BJ (cell line): Measurements from ENCODE around the gene PLCH2. TPM values are rescaled to one million over a fixed set of nuclear protein-coding genes. Genes with fewer than 3 reads are reported as not detected.

Experiments used
- CTCF ChIA-PET: fragments of 350-600 bp; formaldehyde crosslinking; extraction: SDS; loops from one replicate; lab custom pipeline; 2021; ENCODE audit warnings: antibody characterized with exemption, inconsistent platforms; lab: Yijun Ruan, JAX
- POLR2A ChIA-PET: fragments of 300-600 bp; sonication (Branson Sonifier 250); formaldehyde crosslinking; extraction: SDS; loops from one replicate; lab custom pipeline; 2021; ENCODE audit warnings: antibody characterized with exemption; lab: Charles Lee
- DNase-seq: peaks from one replicate; pipeline ENCODE4 v3.0.0-alpha.2; 2011; ENCODE audit warnings: low read depth
- H3K27me3 ChIP-seq: 2 replicates; pipeline ENCODE4 v1.6.0; 2011; ENCODE audit warnings: low read length; ENCODE audit not compliant: control insufficient read depth, insufficient read depth
- H3K36me3 ChIP-seq: 2 replicates; pipeline ENCODE4 v1.5.1; 2011; ENCODE audit warnings: low read length; ENCODE audit not compliant: control insufficient read depth, insufficient read depth
- H3K4me3 ChIP-seq: 2 replicates; pipeline ENCODE4 v1.5.1; 2011; ENCODE audit warnings: low read depth, mild to moderate bottlenecking, control low read depth, low read length
- polyA plus RNA-seq: library from polyadenylated mRNA; depleted of rRNA; stranded (reverse); fragments of >200 nt; gene quantifications from 2 replicates; pipeline ENCODE4 v1.2.3, GENCODE V29; 2011
- TF ChIP-seq, protein P1 (sequence below): IDR thresholded peaks from 2 replicates; pipeline ENCODE4 v1.5.1; 2011; ENCODE audit warnings: low read depth, mild to moderate bottlenecking, control low read depth, inconsistent platforms, low read length, moderate library complexity; ENCODE audit not compliant: insufficient read depth

Gene PLCH2
- polyA plus RNA-seq, 1 experiment = 0.06 TPM

- Histone ChIP-seq H3K36me3 (no peaks in the 10 kb centered on the region), H3K4me3 (no peak overlapping the region), H3K27me3 (peaks cover 13% of the 10 kb centered on the region)
- no peak for DNase-seq
- ChIA-PET POLR2A (no interaction called here), CTCF (interaction anchor here (1.2 kb wide), 1 partner anchor 106 kb away, joined by 3 read pairs; no protein-coding TSS in a partner anchor)
- TF ChIP-seq, protein P1, sequence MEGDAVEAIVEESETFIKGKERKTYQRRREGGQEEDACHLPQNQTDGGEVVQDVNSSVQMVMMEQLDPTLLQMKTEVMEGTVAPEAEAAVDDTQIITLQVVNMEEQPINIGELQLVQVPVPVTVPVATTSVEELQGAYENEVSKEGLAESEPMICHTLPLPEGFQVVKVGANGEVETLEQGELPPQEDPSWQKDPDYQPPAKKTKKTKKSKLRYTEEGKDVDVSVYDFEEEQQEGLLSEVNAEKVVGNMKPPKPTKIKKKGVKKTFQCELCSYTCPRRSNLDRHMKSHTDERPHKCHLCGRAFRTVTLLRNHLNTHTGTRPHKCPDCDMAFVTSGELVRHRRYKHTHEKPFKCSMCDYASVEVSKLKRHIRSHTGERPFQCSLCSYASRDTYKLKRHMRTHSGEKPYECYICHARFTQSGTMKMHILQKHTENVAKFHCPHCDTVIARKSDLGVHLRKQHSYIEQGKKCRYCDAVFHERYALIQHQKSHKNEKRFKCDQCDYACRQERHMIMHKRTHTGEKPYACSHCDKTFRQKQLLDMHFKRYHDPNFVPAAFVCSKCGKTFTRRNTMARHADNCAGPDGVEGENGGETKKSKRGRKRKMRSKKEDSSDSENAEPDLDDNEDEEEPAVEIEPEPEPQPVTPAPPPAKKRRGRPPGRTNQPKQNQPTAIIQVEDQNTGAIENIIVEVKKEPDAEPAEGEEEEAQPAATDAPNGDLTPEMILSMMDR = no peak
Observed at GRCh38 chr1:2442661-2443060, 33.4 kb upstream of the PLCH2 start.

GRCh38 chr1:2443277-2444137, 32.6 kb upstream of the PLCH2 start:
- TF ChIP-seq, protein P1 = no peak
- DNase-seq = no peak
- Histone ChIP-seq H3K36me3 (no peaks in the 10 kb centered on the region), H3K27me3 (peaks cover 13% of the 10 kb centered on the region), H3K4me3 (no peak overlapping the region)
- CTCF ChIA-PET = interaction anchor here (0.6 kb wide), 1 partner anchor 142 kb away, joined by 3 read pairs; no protein-coding TSS in a partner anchor
- POLR2A ChIA-PET = no interaction called here

- peaks cover 13% of the 10 kb centered on the region for H3K27me3 ChIP-seq
- no peaks in the 10 kb centered on the region for H3K36me3 ChIP-seq
- POLR2A ChIA-PET = no interaction called here
- TF ChIP-seq, protein P1 = no peak
- DNase-seq = no peak
- no peak overlapping the region for H3K4me3 ChIP-seq
- CTCF ChIA-PET = no interaction called here
Observed at GRCh38 chr1:2444138-2444591, 31.9 kb upstream of the PLCH2 start.

DNA sequence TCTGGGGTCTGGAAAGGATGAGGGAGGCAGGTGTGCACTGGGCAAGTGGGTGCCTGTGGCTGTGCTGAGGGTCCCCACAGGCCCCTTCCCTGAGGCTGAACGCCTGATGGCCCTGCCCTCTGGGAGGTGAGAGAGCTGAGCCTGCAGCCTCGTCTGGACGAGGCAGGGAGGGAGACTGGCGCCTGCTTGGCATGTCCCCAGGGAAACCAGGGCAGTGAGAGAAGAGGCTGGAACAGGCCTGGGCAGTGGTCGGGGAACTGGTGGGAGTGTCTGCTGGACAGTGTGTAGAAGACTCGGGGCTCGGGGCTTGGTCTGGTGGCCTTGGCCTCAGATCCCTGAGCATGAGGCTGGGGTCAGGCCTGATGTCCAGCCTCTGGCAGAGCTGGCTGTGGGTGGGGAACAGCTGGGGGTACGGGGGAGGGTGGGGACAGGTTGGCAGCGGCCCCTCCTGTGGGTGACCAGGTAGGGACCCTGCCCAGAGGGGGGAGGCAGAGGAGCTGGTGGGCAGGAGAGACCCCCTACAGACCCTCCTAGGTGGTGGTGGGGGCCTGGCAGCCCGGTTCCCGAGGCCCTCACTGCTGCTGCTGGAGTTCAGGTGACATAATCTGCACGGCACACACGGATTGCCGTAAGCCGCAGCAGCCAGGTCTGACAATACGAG, 30.8 kb upstream of the PLCH2 start:
- no peak for DNase-seq
- no peak overlapping the region for H3K4me3 ChIP-seq
- no peaks in the 10 kb centered on the region for H3K36me3 ChIP-seq
- ChIA-PET POLR2A (no interaction called here), CTCF (interaction anchor here (2.0 kb wide), 1 partner anchor 102 kb away, joined by 7 read pairs; no protein-coding TSS in a partner anchor)
- H3K27me3 ChIP-seq = peaks cover 13% of the 10 kb centered on the region
- TF ChIP-seq, protein P1 = no peak

GRCh38 chr1:2445823-2446215, 30.3 kb upstream of the PLCH2 start:
- Histone ChIP-seq H3K27me3 (peaks cover 13% of the 10 kb centered on the region), H3K4me3 (no peak overlapping the region), H3K36me3 (no peaks in the 10 kb centered on the region)
- TF ChIP-seq, protein P1 = no peak
- ChIA-PET POLR2A (no interaction called here), CTCF (interaction anchor here (0.6 to 2.0 kb wide), 2 partner anchors 101 to 152 kb away, joined by 3 to 7 read pairs; no protein-coding TSS in a partner anchor)
- no peak for DNase-seq
